Measurements from ENCODE around the gene CCNC. TPM values are rescaled to one million over a fixed set of nuclear protein-coding genes. Genes with fewer than 3 reads are reported as not detected.
A peak's percentile ranks its signal among the peaks of the same experiment; 100 is the strongest.

The CCNC gene
- total RNA-seq, 6 experiments from 2014 or later, result 30.8 to 45.5 (median 36.0) TPM

- intact Hi-C loops (cut with DNase I), result no loop called here
- no peaks in the 10 kb centered on the region for H3K36me3 ChIP-seq
- peaks cover 0 to 13% of the 10 kb centered on the region in 2 donors for H3K27me3 ChIP-seq
- H3K4me3 ChIP-seq, result peak overlapping the region; percentile 41 to 55 (median 46)
- no peak for TF ChIP-seq POLR2A (IDR thresholded peaks at IDR 0.05)
- peak; percentile 39 to 60 (median 48) for TF ChIP-seq CTCF (IDR thresholded peaks at IDR 0.05)
- 3% methylated on average over 22 of the region's 52 CpGs for WGBS (ENCODE audit: insufficient coverage, low coverage, low lambda C conversion rate, missing lambda C conversion rate)
- H3K9me3 ChIP-seq, result no peaks in the 10 kb centered on the region
- no peak overlapping the region for H3K27ac ChIP-seq
- DNase-seq (peak; percentile 71 to 78 (median 76)), ATAC-seq (peak; percentile 94 to 97 (median 96))
- H3K4me1 ChIP-seq, result peaks cover 0 to 12% (median 0%) of the 10 kb centered on the region in 4 donors
These were observed 20.3 kb upstream of the CCNC start for GRCh38 chr6:99588618-99589289.

- H3K4me1 ChIP-seq, result peaks cover 0 to 12% (median 0%) of the 10 kb centered on the region in 4 donors
- DNase-seq, result no peak
- intact Hi-C loops (cut with DNase I), result no loop called here
These were observed 19.3 kb upstream of the CCNC start for GRCh38 chr6:99587792-99588191.

GRCh38 chr6:99579781-99580180, 11.3 kb upstream of the CCNC start:
- Histone ChIP-seq H3K4me1 (no peaks in the 10 kb centered on the region), H3K4me3 (no peak overlapping the region), H3K27me3 (no peaks in the 10 kb centered on the region), H3K9me3 (no peaks in the 10 kb centered on the region), H3K36me3 (no peaks in the 10 kb centered on the region), H3K27ac (no peak overlapping the region)
- TF ChIP-seq CTCF (IDR thresholded peaks at IDR 0.05), result no peak
- DNase-seq (no peak), ATAC-seq (no peak)
- intact Hi-C loops (cut with DNase I), result no loop called here
- WGBS (ENCODE audit: insufficient coverage, low coverage, low lambda C conversion rate, missing lambda C conversion rate), result 71% methylated on average over 3 of the region's 4 CpGs

More at GRCh38 chr6:99587792-99588191, 19.3 kb upstream of the CCNC start:
- ATAC-seq, result no peak
- Histone ChIP-seq H3K36me3 (no peaks in the 10 kb centered on the region), H3K27ac (no peak overlapping the region), H3K27me3 (peaks cover 0 to 13% of the 10 kb centered on the region in 2 donors), H3K9me3 (no peaks in the 10 kb centered on the region), H3K4me3 (no peak overlapping the region)
- TF ChIP-seq CTCF (IDR thresholded peaks at IDR 0.05) (no peak), POLR2A (IDR thresholded peaks at IDR 0.05) (no peak)
- WGBS (ENCODE audit: insufficient coverage, low coverage, low lambda C conversion rate, missing lambda C conversion rate), result 60% methylated on average over 3 of the region's 4 CpGs

- DNase-seq (no peak), ATAC-seq (no peak)
- Histone ChIP-seq H3K27me3 (no peaks in the 10 kb centered on the region), H3K9me3 (no peaks in the 10 kb centered on the region), H3K4me3 (no peak overlapping the region), H3K36me3 (no peaks in the 10 kb centered on the region), H3K4me1 (no peaks in the 10 kb centered on the region), H3K27ac (no peak overlapping the region)
- intact Hi-C loops (cut with DNase I), result no loop called here
- no CpG with 5 or more reads among the region's 2 CpGs for WGBS (ENCODE audit: insufficient coverage, low coverage, low lambda C conversion rate, missing lambda C conversion rate)
- TF ChIP-seq POLR2A (IDR thresholded peaks at IDR 0.05), result no peak
- TF ChIP-seq CTCF (IDR thresholded peaks at IDR 0.05), result no peak
These were observed 7.2 kb upstream of the CCNC start for GRCh38 chr6:99575544-99576227.

All from right lobe of liver (tissue), 6 donors.